Left kidney (tissue), 2 donors: Measurements from ENCODE around the gene C1orf115. TPM values are rescaled to one million over a fixed set of nuclear protein-coding genes. Genes with fewer than 3 reads are reported as not detected.
A peak's percentile ranks its signal among the peaks of the same experiment; 100 is the strongest.
"Not testable (repeated sequence)": the region's sequence is repeated elsewhere in the genome, so short reads cannot be mapped to it uniquely, and the experiment has no call there.

Experiments
- DNase-seq: peaks from one replicate; pipeline ENCODE4 v3.0.0-alpha.2; 2013
- polyA plus RNA-seq: library from polyadenylated mRNA; unstranded; fragments of 120-200 nt; gene quantifications from one replicate; pipeline ENCODE4 v1.2.1, GENCODE V29; 2013; ENCODE audit not compliant: insufficient read length

Gene C1orf115
- polyA plus RNA-seq, 1 donor = 24.4 TPM

- DNase-seq = no peak
These were observed 27.9 kb downstream of the C1orf115 start for GRCh38 chr1:220717800-220718640.

- DNase-seq = not testable (repeated sequence)
These were observed 31.1 kb downstream of the C1orf115 start for GRCh38 chr1:220721266-220721665.

GRCh38 chr1:220726634-220727033 lies 36.5 kb downstream of the C1orf115 start:
- DNase-seq = no peak

- DNase-seq = no peak
These were observed 37.4 kb downstream of the C1orf115 start for GRCh38 chr1:220727519-220727918.

GRCh38 chr1:220730486-220730885 lies 40.3 kb downstream of the C1orf115 start:
- no peak for DNase-seq

GRCh38 chr1:220732137-220732536 lies 42.0 kb downstream of the C1orf115 start:
- no peak for DNase-seq

GRCh38 chr1:220732621-220733020 lies 42.5 kb downstream of the C1orf115 start:
- no peak for DNase-seq

GRCh38 chr1:220733086-220733601 lies 43.0 kb downstream of the C1orf115 start:
- peak; percentile 77 for DNase-seq

GRCh38 chr1:220734571-220735326 lies 44.6 kb downstream of the C1orf115 start:
- DNase-seq = no peak

GRCh38 chr1:220736283-220736682 lies 46.1 kb downstream of the C1orf115 start:
- DNase-seq = not testable (repeated sequence)

GRCh38 chr1:220741349-220741748 lies 51.2 kb downstream of the C1orf115 start:
- DNase-seq = no peak

- no peak for DNase-seq
These were observed 51.7 kb downstream of the C1orf115 start for GRCh38 chr1:220741825-220742224.

GRCh38 chr1:220742520-220742919 lies 52.4 kb downstream of the C1orf115 start:
- no peak for DNase-seq

GRCh38 chr1:220746851-220747250 lies 56.7 kb downstream of the C1orf115 start:
- DNase-seq = no peak

- DNase-seq = no peak
These were observed 57.4 kb downstream of the C1orf115 start for GRCh38 chr1:220747437-220748088.

- peak; percentile 80 for DNase-seq
These were observed 58.1 kb downstream of the C1orf115 start, which contains the start of gene MTARC2 for GRCh38 chr1:220748089-220748934. MTARC2 (plus strand) TSS chr1:220748322; CDS start chr1:220748532, 210 bp downstream.

Other genes starting within 250 kb of the C1orf115 start
- gene MARK1, start 162.2 kb upstream of the C1orf115 start, polyA plus RNA-seq = 10.6 TPM
- 61.5 TPM for gene MTARC2, start 58.0 kb downstream of the C1orf115 start, polyA plus RNA-seq
- gene MTARC1, start 96.5 kb downstream of the C1orf115 start, polyA plus RNA-seq = 26.8 TPM
- 5.3 TPM for gene HLX, start 189.1 kb downstream of the C1orf115 start, polyA plus RNA-seq